ENCODE results near the gene APRT. TPM values are rescaled to one million over a fixed set of nuclear protein-coding genes. Genes with fewer than 3 reads are reported as not detected.

APRT gene
- total RNA-seq = 100 to 1,000 TPM; 129 to 136 TPM

DNA sequence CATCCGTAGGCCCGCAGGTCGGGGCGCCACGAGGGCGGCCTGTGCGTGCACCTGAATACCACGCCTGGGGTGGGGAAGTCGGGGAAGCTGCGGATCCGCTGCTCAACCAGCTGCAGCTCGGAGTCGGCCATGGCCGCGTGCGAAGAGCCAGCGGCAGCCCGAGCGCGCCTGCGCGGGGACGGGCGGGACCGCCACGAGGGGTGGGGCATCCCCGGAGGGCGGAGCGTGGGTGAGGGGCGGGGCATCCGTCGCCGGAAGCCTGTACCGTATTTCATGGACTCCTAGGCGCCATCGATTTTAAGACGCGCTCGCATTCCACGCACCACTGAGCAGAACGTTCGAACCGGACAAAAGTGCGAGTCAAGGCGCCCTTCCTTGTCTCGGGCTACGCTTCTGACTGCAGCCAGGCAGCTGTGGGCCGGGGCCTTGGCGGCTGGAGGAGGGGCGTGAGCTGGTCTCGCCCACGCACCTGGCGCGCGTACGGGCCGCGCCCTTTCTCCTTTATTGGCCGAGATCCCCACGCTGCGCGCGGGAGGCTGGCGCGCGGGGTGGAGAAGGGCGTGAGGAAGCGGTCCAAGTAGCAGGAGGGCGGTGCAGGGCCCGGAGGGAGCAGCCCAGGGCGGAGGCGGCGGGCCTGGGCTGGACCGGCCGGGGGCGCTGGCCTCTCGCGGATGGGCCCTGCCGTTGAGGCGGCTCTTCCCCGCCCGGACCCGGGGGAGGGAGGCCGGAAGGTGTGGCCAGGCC is at the start of gene APRT:
Gene APRT, minus strand, starts transcription at position 160 of the 744 bp plus-strand sequence. Its CDS starts 29 bp downstream, at position 131.
- H3K4me3 Mint-ChIP-seq = peak within 1 kb of the TSS; percentile 92
- peak; percentile 97 for DNase-seq
- peak within 1 kb of the TSS; percentile 99 for H3K27ac Mint-ChIP-seq
- peaks cover 33% of the 10 kb centered on the region for H3K4me1 Mint-ChIP-seq
- ChIA-PET POLR2A (interaction anchor here (0.7 to 11.5 kb wide), 16 partner anchors 8 to 1062 kb away, joined by 3 to 249 read pairs (median 4); partner anchors contain the start of genes ACSF3, CDT1, GALNS and MVD), CTCF (interaction anchor here (0.8 to 5.0 kb wide), 9 partner anchors 10 to 406 kb away, joined by 3 to 36 read pairs (median 6); partner anchors contain the start of genes CDH15, GALNS, TRAPPC2L and ZNF778)
- no peaks in the 10 kb centered on the region for H3K27me3 Mint-ChIP-seq
- H3K9me3 Mint-ChIP-seq = no peaks in the 10 kb centered on the region
- H3K36me3 Mint-ChIP-seq (ENCODE audit: low read depth) = peaks cover 25% of the 10 kb centered on the region

DNA sequence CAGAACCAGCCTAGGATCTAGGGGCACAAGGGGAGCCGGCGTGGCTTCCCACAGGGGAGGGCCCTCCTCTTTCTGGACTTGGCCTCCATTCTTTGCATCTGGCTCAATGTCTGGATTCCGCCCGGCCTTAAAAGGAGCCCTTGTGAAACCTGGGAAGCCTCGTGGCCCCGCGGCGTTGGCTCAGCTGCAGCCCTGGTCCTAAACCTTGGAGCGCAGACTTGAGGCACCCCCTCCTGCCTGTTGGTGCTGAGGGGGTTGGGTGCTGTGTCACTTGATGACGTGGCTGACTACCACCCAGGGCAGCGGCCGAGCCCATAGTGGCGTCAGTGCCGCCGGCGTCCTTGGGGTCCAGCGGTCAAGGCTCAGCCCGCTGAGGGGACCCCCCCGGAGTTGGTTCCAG is 49.6 kb upstream of the APRT start:
- no peaks in the 10 kb centered on the region for H3K27me3 Mint-ChIP-seq
- no peak overlapping the region for H3K27ac Mint-ChIP-seq
- ChIA-PET POLR2A (no interaction called here), CTCF (no interaction called here)
- no peaks in the 10 kb centered on the region for H3K9me3 Mint-ChIP-seq
- DNase-seq = no peak
- H3K36me3 Mint-ChIP-seq (ENCODE audit: low read depth) = peaks cover 23% of the 10 kb centered on the region
- H3K4me1 Mint-ChIP-seq = peaks cover 14% of the 10 kb centered on the region
- H3K4me3 Mint-ChIP-seq = no peak overlapping the region

- no peaks in the 10 kb centered on the region for H3K27me3 Mint-ChIP-seq
- CTCF ChIA-PET = interaction anchor here (2.8 to 2.9 kb wide), 2 partner anchors 48 to 122 kb away, joined by 16 to 36 read pairs; partner anchors contain the start of gene APRT
- POLR2A ChIA-PET = interaction anchor here (0.6 kb wide), 1 partner anchor 381 kb away, joined by 3 read pairs; no protein-coding TSS in a partner anchor
- no peaks in the 10 kb centered on the region for H3K9me3 Mint-ChIP-seq
- H3K27ac Mint-ChIP-seq = no peak overlapping the region
- no peak for DNase-seq
- H3K4me1 Mint-ChIP-seq = peaks cover 26% of the 10 kb centered on the region
- peaks cover 23% of the 10 kb centered on the region for H3K36me3 Mint-ChIP-seq (ENCODE audit: low read depth)
- H3K4me3 Mint-ChIP-seq = no peak overlapping the region
Measured at GRCh38 chr16:88859381-88860091, 47.8 kb upstream of the APRT start.

DNA sequence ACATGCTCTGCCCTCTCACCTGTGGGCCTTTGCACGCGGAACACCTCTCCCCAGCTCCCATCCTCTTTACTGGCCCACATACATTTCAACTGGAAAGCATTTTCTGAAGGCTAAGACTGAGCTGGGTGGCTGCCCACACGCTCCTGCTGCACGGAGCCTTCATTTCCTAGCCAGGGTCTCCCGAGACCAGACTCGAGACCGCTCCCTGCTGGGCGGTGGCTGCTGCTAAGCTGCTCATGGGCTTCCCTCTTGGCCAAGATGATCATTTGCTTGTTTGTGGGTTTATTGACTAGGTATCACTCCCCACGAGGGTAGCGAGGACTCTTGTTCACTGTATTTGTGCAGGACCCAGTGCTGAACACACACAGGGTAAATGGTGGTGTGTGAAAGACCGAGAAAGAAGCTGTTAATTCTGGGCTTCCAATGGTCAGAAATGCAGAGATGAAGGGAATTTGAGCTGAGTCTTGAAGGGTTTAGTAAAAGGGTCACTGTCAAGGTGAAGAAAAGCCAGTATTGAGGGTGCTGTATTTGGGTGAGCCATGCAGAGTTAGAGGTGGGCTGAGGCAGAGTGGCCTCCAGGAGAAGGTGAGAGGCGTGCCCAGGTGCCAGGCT is 46.1 kb upstream of the APRT start:
- Mint-ChIP-seq H3K4me1 (peaks cover 29% of the 10 kb centered on the region), H3K27me3 (no peaks in the 10 kb centered on the region), H3K27ac (peak overlapping the region; percentile 82), H3K36me3 (ENCODE audit: low read depth) (peaks cover 23% of the 10 kb centered on the region), H3K9me3 (no peaks in the 10 kb centered on the region), H3K4me3 (peak overlapping the region; percentile 97)
- POLR2A ChIA-PET = interaction anchor here (0.5 to 4.9 kb wide), 13 partner anchors 12 to 1164 kb away, joined by 3 to 59 read pairs (median 4); partner anchors contain the start of genes ACSF3, APRT, ZC3H18 and ZNF778
- CTCF ChIA-PET = interaction anchor here (0.7 to 2.9 kb wide), 14 partner anchors 11 to 389 kb away, joined by 3 to 36 read pairs (median 6); partner anchors contain the start of genes APRT and CDH15
- DNase-seq = peak; percentile 80

DNA sequence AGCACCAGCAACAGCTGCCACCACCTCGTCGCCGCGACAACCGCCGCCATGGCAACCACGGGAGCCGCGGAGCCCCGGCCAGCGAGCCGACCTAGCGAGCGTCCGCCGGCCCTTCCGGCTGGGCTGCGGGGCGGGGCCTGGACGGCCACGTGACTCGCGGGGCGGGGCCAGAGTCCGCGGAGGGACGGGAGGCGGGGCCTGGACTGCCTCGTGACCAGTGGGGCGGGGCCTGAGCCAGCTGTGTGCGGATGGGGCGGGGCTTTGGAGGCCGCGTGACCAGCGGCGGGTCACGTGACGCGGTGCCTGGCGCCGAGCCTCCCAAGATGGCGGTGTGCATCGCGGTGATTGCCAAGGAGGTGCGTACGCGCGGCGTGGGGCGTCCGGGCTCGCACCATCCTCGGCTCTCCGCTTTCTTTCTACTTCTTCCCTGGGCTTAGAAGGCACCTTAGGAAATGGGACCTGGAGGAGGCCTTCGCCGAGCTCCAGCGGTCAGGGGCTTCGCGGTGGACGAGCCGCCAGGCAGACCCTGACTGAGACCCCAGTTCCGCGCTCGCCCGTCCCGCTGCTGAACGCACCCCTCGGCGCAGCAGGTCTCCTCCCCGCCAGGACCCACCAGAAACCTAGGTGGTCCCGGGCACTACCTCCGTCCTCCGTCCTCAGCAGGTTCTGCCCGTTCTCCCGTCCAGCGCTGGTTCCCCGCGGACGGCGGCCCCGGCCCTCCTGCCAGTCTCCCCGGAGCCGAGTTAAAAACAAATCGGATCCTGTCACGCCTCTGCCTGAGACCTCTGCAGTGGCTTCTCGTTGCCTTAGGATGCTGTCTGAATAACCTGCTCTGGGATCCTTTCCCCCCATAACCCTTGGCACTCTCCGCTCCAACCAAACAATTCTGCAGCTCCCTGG is 45.4 kb upstream of the APRT start, which contains the start of the genes GALNS and TRAPPC2L:
Gene GALNS, minus strand, starts transcription at position 120 of the 900 bp plus-strand sequence. Its CDS starts 70 bp downstream, at position 50.
Gene TRAPPC2L, plus strand, starts transcription at position 300 of the 900 bp plus-strand sequence. Its CDS starts 24 bp downstream, at position 324.
- H3K4me1 Mint-ChIP-seq = peaks cover 33% of the 10 kb centered on the region
- peak within 1 kb of the TSS; percentile 82 for H3K27ac Mint-ChIP-seq
- POLR2A ChIA-PET = interaction anchor here (0.7 to 4.9 kb wide), 17 partner anchors 8 to 1165 kb away, joined by 3 to 59 read pairs (median 4); partner anchors contain the start of genes ACSF3, APRT, ZC3H18 and ZNF778
- peak within 1 kb of the TSS; percentile 97 for H3K4me3 Mint-ChIP-seq
- peak; percentile 99 for DNase-seq
- no peaks in the 10 kb centered on the region for H3K9me3 Mint-ChIP-seq
- CTCF ChIA-PET = interaction anchor here (0.7 to 2.9 kb wide), 13 partner anchors 11 to 390 kb away, joined by 3 to 36 read pairs (median 6); partner anchors contain the start of genes APRT and CDH15
- H3K27me3 Mint-ChIP-seq = no peaks in the 10 kb centered on the region
- H3K36me3 Mint-ChIP-seq (ENCODE audit: low read depth) = peaks cover 23% of the 10 kb centered on the region

DNA sequence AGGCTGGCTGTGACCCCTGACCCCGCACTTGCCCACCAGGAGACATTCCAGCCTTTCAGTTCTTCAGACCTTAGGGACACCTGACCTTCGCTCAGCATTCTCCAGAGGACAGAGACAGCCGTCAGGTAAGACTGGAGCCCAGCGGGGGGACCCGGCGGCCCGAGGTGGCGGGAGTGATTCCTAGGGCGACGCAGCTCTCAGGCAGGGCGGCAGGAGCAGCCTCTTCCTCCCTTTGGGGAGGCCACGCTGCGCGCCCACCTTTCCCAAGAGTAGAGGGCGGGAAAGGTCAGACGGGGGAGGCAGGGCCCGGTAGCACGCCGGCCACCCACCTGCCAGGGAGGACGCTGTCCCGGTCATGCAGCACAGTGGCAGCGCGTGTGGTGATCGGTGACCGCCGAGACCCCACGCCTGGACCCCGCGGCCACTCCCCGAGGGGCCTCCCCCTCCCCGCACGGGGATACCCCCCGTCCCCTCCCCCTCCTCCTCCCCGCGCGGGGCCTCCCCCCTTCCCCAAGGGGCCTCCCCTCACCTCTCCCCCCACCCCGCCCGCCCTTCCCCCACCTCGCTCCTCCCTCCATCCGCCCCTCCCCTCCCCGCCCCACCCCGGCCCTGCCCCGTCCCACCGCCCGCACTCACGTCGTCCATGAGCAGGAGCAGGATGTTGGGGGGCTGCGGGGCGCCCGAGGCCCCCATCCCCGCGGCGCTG is 44.5 kb upstream of the APRT start:
- POLR2A ChIA-PET = interaction anchor here (0.8 to 4.9 kb wide), 13 partner anchors 9 to 384 kb away, joined by 3 to 59 read pairs (median 4); partner anchors contain the start of genes APRT, ZC3H18 and ZNF778

GRCh38 chr16:88855736-88856121 is 44.0 kb upstream of the APRT start:
- H3K9me3 Mint-ChIP-seq = no peaks in the 10 kb centered on the region
- no peaks in the 10 kb centered on the region for H3K27me3 Mint-ChIP-seq
- POLR2A ChIA-PET = interaction anchor here (3.0 to 4.9 kb wide), 2 partner anchors 45 to 74 kb away, joined by 14 to 59 read pairs; partner anchors contain the start of gene APRT

More for the DNA sequence above, 44.5 kb upstream of the APRT start:
- Mint-ChIP-seq H3K9me3 (no peaks in the 10 kb centered on the region), H3K4me3 (peak overlapping the region; percentile 97), H3K36me3 (ENCODE audit: low read depth) (peaks cover 21% of the 10 kb centered on the region), H3K27ac (peak overlapping the region; percentile 44), H3K4me1 (peaks cover 34% of the 10 kb centered on the region), H3K27me3 (no peaks in the 10 kb centered on the region)
- CTCF ChIA-PET = interaction anchor here (1.6 to 2.9 kb wide), 4 partner anchors 45 to 119 kb away, joined by 6 to 36 read pairs (median 14); partner anchors contain the start of gene APRT
- no peak for DNase-seq

DNA sequence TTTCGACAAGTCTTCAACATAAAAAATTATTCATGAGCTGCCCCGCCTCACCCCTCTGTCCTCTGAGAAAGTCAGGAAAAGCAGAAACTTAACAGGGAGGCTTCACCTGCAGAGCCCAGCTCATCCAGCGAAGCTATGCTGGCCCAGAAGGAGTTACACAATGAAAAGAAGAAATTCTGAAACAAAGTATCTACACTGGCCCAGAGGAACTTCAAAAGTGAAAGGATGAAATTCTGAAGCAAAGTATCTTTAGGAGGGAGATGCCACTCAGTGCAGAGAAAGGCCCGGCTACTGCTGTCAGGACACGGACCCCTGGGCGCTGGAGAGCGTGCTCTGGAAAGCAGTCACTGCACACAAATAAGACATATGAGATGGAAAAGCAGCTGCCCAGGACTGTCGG is 43.4 kb upstream of the APRT start:
- ChIA-PET POLR2A (interaction anchor here (4.9 kb wide), 1 partner anchor 44 kb away, joined by 59 read pairs; the partner anchor contains the start of gene APRT), CTCF (interaction anchor here (0.7 to 1.6 kb wide), 2 partner anchors 71 to 118 kb away, joined by 4 to 7 read pairs; no protein-coding TSS in a partner anchor)
- Mint-ChIP-seq H3K4me1 (peaks cover 34% of the 10 kb centered on the region), H3K36me3 (ENCODE audit: low read depth) (peaks cover 16% of the 10 kb centered on the region), H3K4me3 (peak overlapping the region; percentile 53), H3K27me3 (no peaks in the 10 kb centered on the region), H3K27ac (peak overlapping the region; percentile 13), H3K9me3 (no peaks in the 10 kb centered on the region)
- no peak for DNase-seq

More at GRCh38 chr16:88855736-88856121, 44.0 kb upstream of the APRT start:
- Mint-ChIP-seq H3K4me3 (peak overlapping the region; percentile 73), H3K4me1 (peaks cover 34% of the 10 kb centered on the region), H3K27ac (peak overlapping the region; percentile 44), H3K36me3 (ENCODE audit: low read depth) (peaks cover 17% of the 10 kb centered on the region)
- CTCF ChIA-PET = interaction anchor here (1.6 kb wide), 1 partner anchor 118 kb away, joined by 4 read pairs; no protein-coding TSS in a partner anchor
- DNase-seq = no peak

GRCh38 chr16:88854306-88855111 is 42.8 kb upstream of the APRT start:
- no peak for DNase-seq
- POLR2A ChIA-PET = interaction anchor here (4.9 kb wide), 1 partner anchor 43 kb away, joined by 59 read pairs; the partner anchor contains the start of gene APRT
- no peak overlapping the region for H3K27ac Mint-ChIP-seq
- peak overlapping the region; percentile 53 for H3K4me3 Mint-ChIP-seq
- peaks cover 16% of the 10 kb centered on the region for H3K36me3 Mint-ChIP-seq (ENCODE audit: low read depth)
- peaks cover 34% of the 10 kb centered on the region for H3K4me1 Mint-ChIP-seq
- H3K27me3 Mint-ChIP-seq = no peaks in the 10 kb centered on the region
- CTCF ChIA-PET = interaction anchor here (0.7 to 1.6 kb wide), 3 partner anchors 70 to 386 kb away, joined by 3 to 7 read pairs (median 4); no protein-coding TSS in a partner anchor
- H3K9me3 Mint-ChIP-seq = no peaks in the 10 kb centered on the region

GRCh38 chr16:88853325-88853941 is 41.7 kb upstream of the APRT start:
- H3K4me1 Mint-ChIP-seq = peaks cover 29% of the 10 kb centered on the region
- DNase-seq = no peak
- POLR2A ChIA-PET = no interaction called here
- CTCF ChIA-PET = interaction anchor here (0.9 kb wide), 1 partner anchor 387 kb away, joined by 3 read pairs; no protein-coding TSS in a partner anchor
- H3K4me3 Mint-ChIP-seq = no peak overlapping the region
- no peaks in the 10 kb centered on the region for H3K27me3 Mint-ChIP-seq
- H3K9me3 Mint-ChIP-seq = no peaks in the 10 kb centered on the region
- no peak overlapping the region for H3K27ac Mint-ChIP-seq
- H3K36me3 Mint-ChIP-seq (ENCODE audit: low read depth) = peaks cover 7% of the 10 kb centered on the region
